Endodermal cell (in vitro differentiated cells): ENCODE measurements around the gene OR7A5. TPM values are rescaled to one million over a fixed set of nuclear protein-coding genes. Genes with fewer than 3 reads are reported as not detected.

Experiments used
- DNase-seq: peaks from one replicate; pipeline ENCODE4 v3.0.0-alpha.2; 2017
- H3K27ac ChIP-seq: 2 replicates; pipeline ENCODE4 v1.5.1; 2013; ENCODE audit warnings: mild to moderate bottlenecking, low read depth, low read length, moderate library complexity
- H3K27me3 ChIP-seq: 2 replicates; pipeline ENCODE4 v1.6.1; 2013; ENCODE audit warnings: mild to moderate bottlenecking, low read length, moderate library complexity; ENCODE audit not compliant: insufficient read depth, control insufficient read depth, poor library complexity, severe bottlenecking
- H3K36me3 ChIP-seq: 2 replicates; pipeline ENCODE4 v1.7.0; 2013; ENCODE audit warnings: mild to moderate bottlenecking, low read length, moderate library complexity; ENCODE audit not compliant: control insufficient read depth, insufficient read depth
- H3K4me1 ChIP-seq: one replicate; pipeline ENCODE4 v1.7.0; 2013; ENCODE audit warnings: low read length; ENCODE audit not compliant: control insufficient read depth, insufficient read depth
- H3K4me3 ChIP-seq: 2 replicates; pipeline ENCODE4 v1.5.1; 2013; ENCODE audit warnings: mild to moderate bottlenecking, low read length, moderate library complexity
- H3K9ac ChIP-seq: 2 replicates; pipeline ENCODE4 v1.6.1; 2013; ENCODE audit warnings: mild to moderate bottlenecking, low read length, moderate library complexity; ENCODE audit not compliant: poor library complexity, severe bottlenecking; ENCODE audit errors: extremely low read depth
- H3K9me3 ChIP-seq: 2 replicates; pipeline ENCODE4 v1.6.1; 2013; ENCODE audit warnings: mild to moderate bottlenecking, low read length, moderate library complexity; ENCODE audit not compliant: control insufficient read depth
- H3K27ac Mint-ChIP-seq: 2 replicates; pipeline ENCODE4 v1.8.0; 2020; ENCODE audit warnings: mixed read lengths
- H3K27me3 Mint-ChIP-seq: 2 replicates; pipeline ENCODE4 v1.8.0; 2021; ENCODE audit warnings: mild to moderate bottlenecking, mixed read lengths; ENCODE audit not compliant: insufficient read depth
- H3K36me3 Mint-ChIP-seq: 2 replicates; pipeline ENCODE4 v1.8.0; 2020; ENCODE audit warnings: low read depth, mixed read lengths
- H3K4me1 Mint-ChIP-seq: 2 replicates; pipeline ENCODE4 v1.8.0; 2020; ENCODE audit warnings: mixed read lengths
- H3K4me3 Mint-ChIP-seq: 2 replicates; pipeline ENCODE4 v1.8.0; 2020; ENCODE audit warnings: mild to moderate bottlenecking, moderate library complexity, mixed read lengths
- H3K9me3 Mint-ChIP-seq: 2 replicates; pipeline ENCODE4 v1.8.0; 2020; ENCODE audit warnings: mild to moderate bottlenecking, mixed read lengths
- CTCF ChIP-seq: fragments of 200-600 bp; sonication (generic); conservative IDR thresholded peaks from 2 replicates; pipeline ENCODE4 v1.5.0; 2021; ENCODE audit warnings: antibody characterized with exemption, mild to moderate bottlenecking
- WGBS, 2 experiments: methylation state at CpG; one replicate each; pipeline versions ENCODE4 v1.1.5 to v1.1.7; 2013; ENCODE audit warnings: missing lambda C conversion rate in 2 of 2, mixed read lengths in 1 of 2; ENCODE audit not compliant: insufficient coverage in 1 of 2, insufficient read length in 1 of 2; 5-methylcytosine and 5-hydroxymethylcytosine counted together
- total RNA-seq, 2 donors: library from RNA; stranded (reverse); fragmentation: NEBNext Ultra II Directional in 1 of 2; extraction: Animal tissue kit (Norgen Biotek cat#: 25700) in 1 of 2; gene quantifications; 2 replicates in 1 of 2; 3 replicates in 1 of 2; pipeline ENCODE4 v1.2.1, GENCODE V29; 2021

The OR7A5 gene
- total RNA-seq, 2 donors from 2014 or later: not detected

- no peaks in the 10 kb centered on the region for H3K4me1 ChIP-seq
- H3K9ac ChIP-seq: no peak overlapping the region
- H3K27me3 ChIP-seq: no peaks in the 10 kb centered on the region
- peaks cover 94% of the 10 kb centered on the region for H3K9me3 Mint-ChIP-seq
- H3K27ac Mint-ChIP-seq: no peak overlapping the region
- no peaks in the 10 kb centered on the region for H3K36me3 ChIP-seq
- H3K27ac ChIP-seq: no peak overlapping the region
- H3K4me1 Mint-ChIP-seq: no peaks in the 10 kb centered on the region
- H3K9me3 ChIP-seq: peaks cover 78% of the 10 kb centered on the region
- no peak overlapping the region for H3K4me3 ChIP-seq
- DNase-seq: no peak
- H3K27me3 Mint-ChIP-seq: peaks cover 2% of the 10 kb centered on the region
- H3K4me3 Mint-ChIP-seq: no peak overlapping the region
- TF ChIP-seq CTCF: no peak
- no peaks in the 10 kb centered on the region for H3K36me3 Mint-ChIP-seq
- WGBS, 2 experiments: 86 to 88% methylated on average over 1 to 2 of the region's 2 CpGs
Measured at GRCh38 chr19:14826006-14826405, 9.0 kb downstream of the OR7A5 start.

GRCh38 chr19:14821937-14822336 lies 13.0 kb downstream of the OR7A5 start:
- Histone ChIP-seq H3K27ac (no peak overlapping the region), H3K4me3 (no peak overlapping the region), H3K27me3 (no peaks in the 10 kb centered on the region), H3K4me1 (no peaks in the 10 kb centered on the region), H3K36me3 (no peaks in the 10 kb centered on the region), H3K9me3 (peaks cover 77% of the 10 kb centered on the region), H3K9ac (no peak overlapping the region)
- Mint-ChIP-seq H3K4me1 (no peaks in the 10 kb centered on the region), H3K4me3 (no peak overlapping the region), H3K36me3 (no peaks in the 10 kb centered on the region), H3K27ac (no peak overlapping the region), H3K9me3 (peaks cover 92% of the 10 kb centered on the region), H3K27me3 (no peaks in the 10 kb centered on the region)
- 54 to 75% methylated on average over 4 to 6 of the region's 6 CpGs for WGBS, 2 experiments
- no peak for DNase-seq
- no peak for TF ChIP-seq CTCF

- Histone ChIP-seq H3K4me3 (no peak overlapping the region), H3K27me3 (no peaks in the 10 kb centered on the region), H3K36me3 (no peaks in the 10 kb centered on the region), H3K27ac (no peak overlapping the region), H3K9ac (no peak overlapping the region), H3K4me1 (no peaks in the 10 kb centered on the region), H3K9me3 (peaks cover 55% of the 10 kb centered on the region)
- Mint-ChIP-seq H3K27ac (no peak overlapping the region), H3K4me1 (no peaks in the 10 kb centered on the region), H3K36me3 (no peaks in the 10 kb centered on the region), H3K9me3 (peaks cover 84% of the 10 kb centered on the region), H3K4me3 (no peak overlapping the region), H3K27me3 (no peaks in the 10 kb centered on the region)
- 68 to 74% methylated on average over 5 to 7 of the region's 8 CpGs for WGBS, 2 experiments
- DNase-seq: no peak
- TF ChIP-seq CTCF: no peak
Measured at GRCh38 chr19:14818588-14818987, 16.4 kb downstream of the OR7A5 start.
